ENCODE measurements around the gene SLC48A1. TPM values are rescaled to one million over a fixed set of nuclear protein-coding genes. Genes with fewer than 3 reads are reported as not detected.
"Not testable (repeated sequence)": the region's sequence is repeated elsewhere in the genome, so short reads cannot be mapped to it uniquely, and the experiment has no call there.

SLC48A1 gene
- total RNA-seq, 1 experiment from 2014 or later: 19.4 TPM

GRCh38 chr12:47808050-47808449, 35.0 kb downstream of the SLC48A1 start:
- H3K27me3 Mint-ChIP-seq (ENCODE audit: insufficient read depth, unreplicated experiment): no peaks in the 10 kb centered on the region
- no peak overlapping the region for H3K27ac Mint-ChIP-seq (ENCODE audit: low read depth, unreplicated experiment)
- BruUV-seq (replicated peaks): no TSS peak
- ChIA-PET CTCF (interaction anchor here (0.6 to 7.8 kb wide), 10 partner anchors 10 to 77 kb away, joined by 3 to 72 read pairs (median 5); partner anchors contain the start of gene HDAC7), POLR2A (interaction anchor here (0.6 to 1.3 kb wide), 4 partner anchors 12 to 254 kb away, joined by 3 to 6 read pairs (median 4); partner anchors contain the start of gene HDAC7)
- intact Hi-C loops (cut with micrococcal nuclease): no loop called here
- peaks cover 7% of the 10 kb centered on the region for H3K36me3 Mint-ChIP-seq (ENCODE audit: insufficient read depth, unreplicated experiment)
- DNase-seq (ENCODE audit: unreplicated experiment): no peak
- TF ChIP-seq CTCF (IDR thresholded peaks at IDR 0.05; ENCODE audit: unreplicated experiment): no peak
- peaks cover 34% of the 10 kb centered on the region for H3K4me1 Mint-ChIP-seq (ENCODE audit: insufficient read depth, unreplicated experiment)
- H3K9me3 Mint-ChIP-seq (ENCODE audit: unreplicated experiment): no peaks in the 10 kb centered on the region
- no peak overlapping the region for H3K4me3 Mint-ChIP-seq (ENCODE audit: unreplicated experiment)

- Mint-ChIP-seq H3K27me3 (ENCODE audit: insufficient read depth, unreplicated experiment) (no peaks in the 10 kb centered on the region), H3K4me1 (ENCODE audit: insufficient read depth, unreplicated experiment) (peaks cover 41% of the 10 kb centered on the region), H3K4me3 (ENCODE audit: unreplicated experiment) (no peak overlapping the region), H3K9me3 (ENCODE audit: unreplicated experiment) (no peaks in the 10 kb centered on the region), H3K27ac (ENCODE audit: low read depth, unreplicated experiment) (peak overlapping the region; percentile 82), H3K36me3 (ENCODE audit: insufficient read depth, unreplicated experiment) (peaks cover 7% of the 10 kb centered on the region)
- intact Hi-C loops (cut with micrococcal nuclease): no loop called here
- ChIA-PET CTCF (interaction anchor here (0.6 to 7.8 kb wide), 11 partner anchors 9 to 66 kb away, joined by 3 to 72 read pairs (median 3); partner anchors contain the start of gene HDAC7), POLR2A (interaction anchor here (0.6 to 1.3 kb wide), 3 partner anchors 20 to 255 kb away, joined by 3 to 5 read pairs (median 4); no protein-coding TSS in a partner anchor)
- BruUV-seq (replicated peaks): no TSS peak
- DNase-seq (ENCODE audit: unreplicated experiment): peak; percentile 53
- no peak for TF ChIP-seq CTCF (IDR thresholded peaks at IDR 0.05; ENCODE audit: unreplicated experiment)
Observed at GRCh38 chr12:47808574-47809365, 35.7 kb downstream of the SLC48A1 start.

GRCh38 chr12:47809518-47809917, 36.5 kb downstream of the SLC48A1 start:
- peaks cover 48% of the 10 kb centered on the region for H3K4me1 Mint-ChIP-seq (ENCODE audit: insufficient read depth, unreplicated experiment)
- H3K36me3 Mint-ChIP-seq (ENCODE audit: insufficient read depth, unreplicated experiment); BruUV-seq (replicated peaks); DNase-seq (ENCODE audit: unreplicated experiment); H3K27me3 Mint-ChIP-seq (ENCODE audit: insufficient read depth, unreplicated experiment); H3K9me3 Mint-ChIP-seq (ENCODE audit: unreplicated experiment); intact Hi-C loops (cut with micrococcal nuclease); H3K4me3 Mint-ChIP-seq (ENCODE audit: unreplicated experiment): not testable (repeated sequence)
- H3K27ac Mint-ChIP-seq (ENCODE audit: low read depth, unreplicated experiment): peak overlapping the region; percentile 82
- ChIA-PET POLR2A (interaction anchor here (0.6 to 2.5 kb wide), 2 partner anchors 29 to 236 kb away, joined by 3 to 9 read pairs; no protein-coding TSS in a partner anchor), CTCF (interaction anchor here (0.6 to 7.8 kb wide), 5 partner anchors 27 to 67 kb away, joined by 3 to 72 read pairs (median 10); no protein-coding TSS in a partner anchor)

- POLR2A ChIA-PET: interaction anchor here (1.4 to 3.5 kb wide), 3 partner anchors 11 to 27 kb away, joined by 4 to 20 read pairs (median 9); no protein-coding TSS in a partner anchor
- peak overlapping the region; percentile 91 for H3K27ac Mint-ChIP-seq (ENCODE audit: low read depth, unreplicated experiment)
Observed at GRCh38 chr12:47811072-47811396, 38.0 kb downstream of the SLC48A1 start.

More at GRCh38 chr12:47811072-47811396, 38.0 kb downstream of the SLC48A1 start:
- DNase-seq (ENCODE audit: unreplicated experiment): no peak
- Mint-ChIP-seq H3K27me3 (ENCODE audit: insufficient read depth, unreplicated experiment) (no peaks in the 10 kb centered on the region), H3K4me1 (ENCODE audit: insufficient read depth, unreplicated experiment) (peaks cover 56% of the 10 kb centered on the region), H3K9me3 (ENCODE audit: unreplicated experiment) (no peaks in the 10 kb centered on the region), H3K4me3 (ENCODE audit: unreplicated experiment) (no peak overlapping the region), H3K36me3 (ENCODE audit: insufficient read depth, unreplicated experiment) (no peaks in the 10 kb centered on the region)
- intact Hi-C loops (cut with micrococcal nuclease): no loop called here
- no TSS peak for BruUV-seq (replicated peaks)
- TF ChIP-seq CTCF (IDR thresholded peaks at IDR 0.05; ENCODE audit: unreplicated experiment): no peak
- CTCF ChIA-PET: interaction anchor here (0.7 to 7.8 kb wide), 6 partner anchors 17 to 167 kb away, joined by 3 to 72 read pairs (median 6); no protein-coding TSS in a partner anchor
